ENCODE results near the gene ZNF554.

ZNF554 gene

DNA sequence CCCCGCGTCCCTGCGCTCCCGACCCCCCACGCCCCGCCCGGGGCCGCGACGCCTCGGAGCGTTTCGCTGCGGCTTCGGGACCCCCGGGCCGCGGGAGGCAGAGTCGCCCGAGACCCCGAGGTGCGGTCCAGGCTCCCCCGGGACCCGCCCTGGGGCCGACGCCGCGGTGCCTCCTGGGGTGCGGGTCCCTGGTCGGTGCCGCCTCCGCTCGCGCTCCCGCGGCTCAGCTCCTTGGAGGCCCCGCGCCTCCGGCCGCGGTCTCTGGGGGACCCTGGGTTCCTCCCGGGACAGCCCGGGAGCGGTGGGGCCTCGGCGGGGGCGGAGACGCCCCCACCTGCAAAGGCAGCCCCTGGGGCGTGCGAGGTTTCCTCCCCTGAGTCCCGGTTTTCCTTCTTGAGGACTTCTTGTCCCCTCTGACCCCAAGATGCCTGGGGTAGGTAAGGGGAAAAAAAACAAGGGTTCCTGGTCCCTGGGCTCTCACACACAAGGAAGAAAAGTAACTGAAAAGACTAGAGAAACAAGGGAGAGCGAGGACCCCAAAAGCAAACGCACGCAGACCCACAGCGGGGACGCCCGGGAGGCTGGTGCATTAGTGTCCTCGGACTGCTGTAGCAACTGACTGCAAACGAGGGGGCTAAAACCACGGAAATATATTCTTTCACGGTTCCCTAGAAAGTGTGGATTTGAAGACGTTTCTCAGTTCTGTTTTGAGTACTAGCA, 22.3 kb downstream of the ZNF554 start:
- no peak overlapping the region for H3K27ac ChIP-seq (ENCODE audit: low read depth, low read length)
- H3K9me3 ChIP-seq (ENCODE audit: control insufficient read depth, insufficient read depth, low read length) = peaks cover 13% of the 10 kb centered on the region; the same call in 1 of the 2 replicates
- H3K36me3 ChIP-seq (ENCODE audit: control insufficient read depth, insufficient read depth, low read length) = no peaks in the 10 kb centered on the region
- H3K27me3 ChIP-seq (ENCODE audit: control insufficient read depth, insufficient read depth, low read length) = 0 out of 2 replicates have a peak, but pooled peaks cover 4% of the 10 kb centered on the region
- 0 out of 2 replicates have a peak, but pooled peaks cover 4% of the 10 kb centered on the region for H3K4me1 ChIP-seq (ENCODE audit: control insufficient read depth, insufficient read depth, low read length)
- no peak overlapping the region for H3K9ac ChIP-seq (ENCODE audit: low read depth, low read length)
- H3K4me3 ChIP-seq (ENCODE audit: low read depth, low read length) = peak overlapping the region; percentile 78

DNA sequence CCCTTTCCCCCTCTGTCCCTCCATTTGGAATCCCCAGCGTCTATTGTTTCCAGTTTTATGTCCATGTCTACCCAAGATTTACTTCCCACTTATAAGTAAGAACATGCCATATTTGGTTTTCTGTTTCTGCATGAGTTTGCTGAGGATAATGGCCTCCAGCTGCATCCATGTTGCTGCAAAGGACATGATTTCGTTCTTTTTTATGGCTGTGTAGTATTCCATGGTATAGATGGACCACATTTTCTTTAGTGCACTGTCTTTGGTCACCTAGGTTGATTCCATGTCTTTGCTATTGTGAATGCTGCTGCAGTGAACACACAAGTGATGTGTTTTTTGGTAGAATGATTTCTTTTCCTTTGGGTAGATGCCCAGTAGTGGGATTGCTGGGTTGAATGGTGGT, 25.4 kb downstream of the ZNF554 start:
- Histone ChIP-seq H3K9ac (ENCODE audit: low read depth, low read length) (no peak overlapping the region), H3K27ac (ENCODE audit: low read depth, low read length) (no peak overlapping the region), H3K36me3 (ENCODE audit: control insufficient read depth, insufficient read depth, low read length) (no peaks in the 10 kb centered on the region)

DNA sequence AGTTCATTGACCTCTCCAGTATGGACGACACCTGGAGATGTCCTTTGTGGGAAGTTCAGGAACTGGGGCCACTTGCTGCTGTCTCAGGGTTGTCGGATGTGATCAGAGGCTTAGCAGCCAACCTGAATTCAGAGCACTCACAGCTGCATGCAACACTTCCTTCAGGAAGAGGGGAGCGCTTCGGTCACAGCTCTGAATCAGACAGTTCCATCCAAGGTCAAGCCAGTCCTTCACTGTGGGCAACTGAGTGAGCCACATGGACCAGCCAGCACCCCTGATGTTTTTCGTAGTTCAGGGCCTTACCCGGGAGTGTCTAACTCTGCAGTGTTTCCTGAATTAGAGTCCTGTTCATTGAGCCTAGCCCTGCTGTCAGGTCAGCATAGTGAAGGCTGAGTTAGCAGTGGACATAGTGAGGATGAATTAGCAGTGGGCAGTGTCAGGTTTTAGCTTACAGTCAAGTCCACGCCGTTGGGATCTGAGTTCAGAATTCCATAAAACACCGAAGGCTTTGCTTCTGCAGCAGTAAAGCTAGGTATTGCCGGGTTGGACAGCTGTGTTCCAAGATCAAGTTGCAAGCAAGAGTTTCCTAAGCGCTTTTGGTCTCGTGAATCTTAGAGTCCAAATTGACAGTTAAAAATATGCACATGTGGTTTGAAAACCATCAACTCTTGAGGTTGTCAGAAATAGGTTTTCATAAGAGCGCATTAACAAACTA, 26.7 kb downstream of the ZNF554 start:
- Histone ChIP-seq H3K27me3 (ENCODE audit: control insufficient read depth, insufficient read depth, low read length) (0 out of 2 replicates have a peak, but pooled peaks cover 4% of the 10 kb centered on the region), H3K9me3 (ENCODE audit: control insufficient read depth, insufficient read depth, low read length) (peaks cover 35% of the 10 kb centered on the region), H3K9ac (ENCODE audit: low read depth, low read length) (no peak overlapping the region), H3K36me3 (ENCODE audit: control insufficient read depth, insufficient read depth, low read length) (peaks cover 8% of the 10 kb centered on the region), H3K4me3 (ENCODE audit: low read depth, low read length) (no peak overlapping the region), H3K27ac (ENCODE audit: low read depth, low read length) (no peak overlapping the region), H3K4me1 (ENCODE audit: control insufficient read depth, insufficient read depth, low read length) (0 out of 2 replicates have a peak, but pooled peaks cover 4% of the 10 kb centered on the region)

More for the DNA sequence above, 25.4 kb downstream of the ZNF554 start:
- Histone ChIP-seq H3K27me3 (ENCODE audit: control insufficient read depth, insufficient read depth, low read length) (0 out of 2 replicates have a peak, but pooled peaks cover 4% of the 10 kb centered on the region), H3K4me1 (ENCODE audit: control insufficient read depth, insufficient read depth, low read length) (0 out of 2 replicates have a peak, but pooled peaks cover 4% of the 10 kb centered on the region), H3K9me3 (ENCODE audit: control insufficient read depth, insufficient read depth, low read length) (peaks cover 23% of the 10 kb centered on the region), H3K4me3 (ENCODE audit: low read depth, low read length) (no peak overlapping the region)

DNA sequence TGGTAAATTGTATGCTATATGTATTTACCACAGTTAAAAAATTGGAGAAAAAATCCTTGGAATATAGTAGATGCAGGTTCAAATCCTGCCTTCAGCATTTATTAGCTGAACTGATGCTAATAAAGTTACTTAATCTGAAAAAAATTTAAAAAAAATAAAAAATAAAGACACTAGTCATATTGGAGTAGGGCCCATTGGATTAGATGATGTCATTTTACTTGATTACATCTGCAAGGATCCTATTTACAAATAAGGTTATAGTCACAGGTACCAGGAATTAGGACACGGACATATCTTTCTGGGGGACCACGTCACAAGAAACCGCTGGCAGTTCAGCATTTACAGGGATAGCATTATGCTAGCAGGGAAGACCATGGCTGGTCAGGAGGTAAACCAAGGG, 27.8 kb downstream of the ZNF554 start:
- Histone ChIP-seq H3K4me3 (ENCODE audit: low read depth, low read length) (no peak overlapping the region), H3K27me3 (ENCODE audit: control insufficient read depth, insufficient read depth, low read length) (no peaks in the 10 kb centered on the region), H3K36me3 (ENCODE audit: control insufficient read depth, insufficient read depth, low read length) (peaks cover 20% of the 10 kb centered on the region), H3K9ac (ENCODE audit: low read depth, low read length) (no peak overlapping the region), H3K4me1 (ENCODE audit: control insufficient read depth, insufficient read depth, low read length) (no peaks in the 10 kb centered on the region), H3K9me3 (ENCODE audit: control insufficient read depth, insufficient read depth, low read length) (peaks cover 47% of the 10 kb centered on the region), H3K27ac (ENCODE audit: low read depth, low read length) (no peak overlapping the region)

DNA sequence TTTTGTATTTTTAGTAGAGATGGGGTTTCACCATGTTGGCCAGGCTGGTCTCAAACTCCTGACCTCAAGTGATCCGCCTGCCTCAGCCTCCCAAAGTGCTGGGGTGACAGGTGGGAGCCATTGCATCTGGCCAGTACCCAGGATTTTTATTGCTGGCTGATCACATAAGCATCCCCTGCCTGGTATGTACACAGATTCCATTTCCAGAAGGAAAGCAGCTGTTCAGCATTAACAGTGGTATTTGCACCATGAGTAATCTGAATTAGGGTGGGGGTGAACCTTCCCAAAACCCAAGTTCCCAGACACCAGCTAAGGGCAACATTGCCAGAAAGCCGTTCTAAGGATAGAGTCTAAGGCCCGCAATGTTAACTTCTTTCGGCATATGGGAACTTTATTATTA, 28.9 kb downstream of the ZNF554 start:
- Histone ChIP-seq H3K9me3 (ENCODE audit: control insufficient read depth, insufficient read depth, low read length) (peaks cover 58% of the 10 kb centered on the region), H3K4me3 (ENCODE audit: low read depth, low read length) (no peak overlapping the region), H3K4me1 (ENCODE audit: control insufficient read depth, insufficient read depth, low read length) (no peaks in the 10 kb centered on the region), H3K27ac (ENCODE audit: low read depth, low read length) (no peak overlapping the region), H3K27me3 (ENCODE audit: control insufficient read depth, insufficient read depth, low read length) (no peaks in the 10 kb centered on the region), H3K9ac (ENCODE audit: low read depth, low read length) (no peak overlapping the region), H3K36me3 (ENCODE audit: control insufficient read depth, insufficient read depth, low read length) (peaks cover 31% of the 10 kb centered on the region)

DNA sequence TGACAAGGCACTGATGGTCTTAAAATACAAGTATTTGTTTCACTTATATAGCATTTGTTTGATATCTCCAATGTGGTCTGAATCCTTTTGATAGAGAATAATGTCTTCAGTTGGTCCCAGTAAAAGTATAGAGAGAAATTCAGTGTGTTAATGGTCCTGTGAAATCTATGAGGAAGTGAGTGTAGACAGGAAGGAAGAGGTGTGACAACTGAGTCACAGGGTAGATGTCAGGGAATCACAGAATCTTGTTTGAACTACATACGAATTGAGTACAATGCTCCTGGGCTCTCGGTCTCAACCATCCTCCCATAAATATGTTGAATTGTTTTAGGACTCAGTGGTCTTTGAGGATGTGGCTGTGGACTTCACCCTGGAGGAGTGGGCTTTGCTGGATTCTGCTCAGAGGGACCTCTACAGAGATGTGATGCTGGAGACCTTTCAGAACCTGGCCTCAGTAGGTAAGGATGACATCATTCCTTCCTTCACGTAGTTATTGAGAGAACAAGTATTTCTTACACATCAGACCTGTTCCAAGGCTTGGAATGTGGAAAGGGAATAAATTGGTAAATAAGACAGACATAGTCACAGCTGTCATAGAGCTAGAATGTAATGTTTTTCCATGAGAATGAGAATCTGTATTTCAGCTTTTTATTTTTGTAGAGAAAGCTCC, 30.7 kb downstream of the ZNF554 start:
- Histone ChIP-seq H3K4me1 (ENCODE audit: control insufficient read depth, insufficient read depth, low read length) (no peaks in the 10 kb centered on the region), H3K36me3 (ENCODE audit: control insufficient read depth, insufficient read depth, low read length) (peaks cover 39% of the 10 kb centered on the region)

DNA sequence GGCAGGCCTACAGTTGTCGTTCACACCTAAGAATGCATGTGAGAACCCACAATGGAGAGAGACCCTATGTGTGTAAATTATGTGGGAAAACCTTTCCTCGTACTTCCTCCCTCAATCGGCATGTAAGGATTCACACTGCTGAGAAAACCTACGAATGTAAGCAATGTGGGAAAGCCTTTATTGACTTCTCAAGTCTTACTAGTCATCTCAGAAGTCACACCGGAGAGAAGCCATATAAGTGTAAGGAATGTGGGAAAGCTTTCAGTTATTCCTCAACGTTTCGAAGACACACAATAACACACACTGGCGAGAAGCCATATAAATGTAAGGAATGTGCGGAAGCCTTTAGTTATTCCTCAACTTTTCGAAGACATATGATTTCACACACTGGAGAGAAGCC, 32.9 kb downstream of the ZNF554 start:
- H3K4me1 ChIP-seq (ENCODE audit: control insufficient read depth, insufficient read depth, low read length) = no peaks in the 10 kb centered on the region
- H3K36me3 ChIP-seq (ENCODE audit: control insufficient read depth, insufficient read depth, low read length) = peaks cover 39% of the 10 kb centered on the region
- peaks cover 78% of the 10 kb centered on the region for H3K9me3 ChIP-seq (ENCODE audit: control insufficient read depth, insufficient read depth, low read length)

More for the DNA sequence above, 30.7 kb downstream of the ZNF554 start:
- Histone ChIP-seq H3K9ac (ENCODE audit: low read depth, low read length) (no peak overlapping the region), H3K27me3 (ENCODE audit: control insufficient read depth, insufficient read depth, low read length) (no peaks in the 10 kb centered on the region), H3K27ac (ENCODE audit: low read depth, low read length) (no peak overlapping the region), H3K9me3 (ENCODE audit: control insufficient read depth, insufficient read depth, low read length) (peaks cover 73% of the 10 kb centered on the region), H3K4me3 (ENCODE audit: low read depth, low read length) (no peak overlapping the region)

DNA sequence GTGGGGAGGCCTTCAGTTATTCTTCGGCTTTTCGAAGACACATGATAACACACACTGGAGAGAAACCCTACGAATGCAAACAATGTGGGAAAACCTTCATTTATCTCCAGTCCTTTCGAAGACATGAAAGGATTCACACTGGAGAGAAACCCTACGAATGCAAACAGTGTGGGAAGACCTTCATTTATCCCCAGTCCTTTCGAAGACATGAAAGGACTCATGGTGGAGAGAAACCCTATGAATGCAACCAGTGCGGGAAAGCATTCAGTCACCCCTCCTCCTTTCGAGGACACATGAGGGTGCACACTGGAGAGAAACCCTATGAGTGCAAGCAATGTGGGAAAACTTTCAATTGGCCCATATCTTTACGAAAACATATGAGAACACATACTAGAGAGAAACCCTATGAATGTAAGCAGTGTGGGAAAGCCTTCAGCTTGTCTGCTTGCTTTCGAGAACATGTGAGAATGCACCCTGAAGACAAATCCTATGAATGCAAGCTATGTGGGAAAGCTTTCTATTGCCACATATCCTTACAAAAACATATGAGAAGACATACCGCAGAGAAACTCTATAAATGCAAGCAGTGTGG, 33.4 kb downstream of the ZNF554 start:
- Histone ChIP-seq H3K36me3 (ENCODE audit: control insufficient read depth, insufficient read depth, low read length) (peaks cover 39% of the 10 kb centered on the region), H3K9me3 (ENCODE audit: control insufficient read depth, insufficient read depth, low read length) (peaks cover 78% of the 10 kb centered on the region), H3K4me1 (ENCODE audit: control insufficient read depth, insufficient read depth, low read length) (no peaks in the 10 kb centered on the region), H3K9ac (ENCODE audit: low read depth, low read length) (no peak overlapping the region), H3K27me3 (ENCODE audit: control insufficient read depth, insufficient read depth, low read length) (no peaks in the 10 kb centered on the region), H3K27ac (ENCODE audit: low read depth, low read length) (no peak overlapping the region), H3K4me3 (ENCODE audit: low read depth, low read length) (peak overlapping the region; percentile 30; the same call in 1 of the 2 replicates)

More for the DNA sequence above, 32.9 kb downstream of the ZNF554 start:
- Histone ChIP-seq H3K27me3 (ENCODE audit: control insufficient read depth, insufficient read depth, low read length) (no peaks in the 10 kb centered on the region), H3K4me3 (ENCODE audit: low read depth, low read length) (peak overlapping the region; percentile 30; the same call in 1 of the 2 replicates), H3K27ac (ENCODE audit: low read depth, low read length) (no peak overlapping the region), H3K9ac (ENCODE audit: low read depth, low read length) (no peak overlapping the region)

DNA sequence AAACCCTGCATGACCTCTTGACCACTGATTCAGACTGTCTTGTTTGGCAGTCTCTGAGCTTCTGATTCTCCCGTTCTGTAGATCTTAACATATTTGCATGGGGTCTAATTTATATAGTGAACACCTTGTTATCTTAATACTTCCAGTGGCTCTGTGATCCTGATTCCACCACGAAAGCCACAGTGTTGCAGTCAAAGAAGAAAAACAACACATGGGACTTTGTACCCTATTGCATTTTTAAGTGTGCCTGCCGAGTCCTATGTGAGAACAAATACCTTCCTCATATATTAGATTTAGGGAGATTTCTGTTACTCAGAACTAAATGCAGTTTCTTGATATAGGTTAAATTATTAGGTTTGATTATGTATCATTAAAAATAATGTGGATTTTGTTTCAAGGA, 35.2 kb downstream of the ZNF554 start:
- Histone ChIP-seq H3K4me1 (ENCODE audit: control insufficient read depth, insufficient read depth, low read length) (no peaks in the 10 kb centered on the region), H3K27me3 (ENCODE audit: control insufficient read depth, insufficient read depth, low read length) (no peaks in the 10 kb centered on the region), H3K9ac (ENCODE audit: low read depth, low read length) (no peak overlapping the region), H3K4me3 (ENCODE audit: low read depth, low read length) (no peak overlapping the region), H3K27ac (ENCODE audit: low read depth, low read length) (no peak overlapping the region), H3K9me3 (ENCODE audit: control insufficient read depth, insufficient read depth, low read length) (peaks cover 83% of the 10 kb centered on the region), H3K36me3 (ENCODE audit: control insufficient read depth, insufficient read depth, low read length) (peaks cover 39% of the 10 kb centered on the region)

DNA sequence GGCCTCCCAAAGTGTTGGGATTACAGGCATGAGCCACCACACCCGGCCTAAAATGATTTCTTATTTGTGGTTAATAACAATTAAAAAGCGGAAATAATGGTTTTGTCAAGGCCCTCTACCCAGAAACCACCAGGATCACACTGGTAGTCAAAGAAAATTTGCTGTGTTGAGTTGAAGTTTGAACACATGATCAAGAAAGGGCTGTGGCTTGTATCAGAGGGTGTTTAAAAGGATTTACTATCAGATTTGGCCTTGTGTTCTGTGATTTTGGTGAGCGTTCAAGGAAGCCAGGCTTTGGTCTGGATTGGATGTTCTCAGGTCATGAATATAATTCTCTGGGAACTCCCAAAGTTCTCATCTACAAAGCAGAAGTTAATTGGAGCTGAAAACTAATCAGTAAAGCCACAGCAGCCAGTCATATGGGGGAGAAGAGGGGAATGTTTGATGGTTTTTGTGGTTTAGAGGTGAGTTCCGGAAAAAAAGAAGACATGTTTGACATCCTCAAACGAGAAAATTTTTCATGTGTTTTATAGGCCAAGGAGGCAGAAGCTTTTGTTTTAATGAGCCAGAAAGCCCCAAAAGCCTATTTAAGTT, 36.9 kb downstream of the ZNF554 start:
- H3K36me3 ChIP-seq (ENCODE audit: control insufficient read depth, insufficient read depth, low read length) = peaks cover 29% of the 10 kb centered on the region
- H3K27ac ChIP-seq (ENCODE audit: low read depth, low read length) = no peak overlapping the region
- H3K4me3 ChIP-seq (ENCODE audit: low read depth, low read length) = no peak overlapping the region
- no peak overlapping the region for H3K9ac ChIP-seq (ENCODE audit: low read depth, low read length)
- H3K4me1 ChIP-seq (ENCODE audit: control insufficient read depth, insufficient read depth, low read length) = no peaks in the 10 kb centered on the region
- H3K9me3 ChIP-seq (ENCODE audit: control insufficient read depth, insufficient read depth, low read length) = peaks cover 76% of the 10 kb centered on the region
- H3K27me3 ChIP-seq (ENCODE audit: control insufficient read depth, insufficient read depth, low read length) = no peaks in the 10 kb centered on the region
